ENCODE measurements around the gene DSCAML1.

The DSCAML1 gene

GRCh38 chr11:117752071-117752470 lies 44.9 kb downstream of the DSCAML1 start:
- DNase-seq: no peak

- DNase-seq: no peak
Observed at GRCh38 chr11:117750916-117751662, 45.9 kb downstream of the DSCAML1 start.

- DNase-seq: no peak
Observed at GRCh38 chr11:117750357-117750756, 46.7 kb downstream of the DSCAML1 start.

DNA sequence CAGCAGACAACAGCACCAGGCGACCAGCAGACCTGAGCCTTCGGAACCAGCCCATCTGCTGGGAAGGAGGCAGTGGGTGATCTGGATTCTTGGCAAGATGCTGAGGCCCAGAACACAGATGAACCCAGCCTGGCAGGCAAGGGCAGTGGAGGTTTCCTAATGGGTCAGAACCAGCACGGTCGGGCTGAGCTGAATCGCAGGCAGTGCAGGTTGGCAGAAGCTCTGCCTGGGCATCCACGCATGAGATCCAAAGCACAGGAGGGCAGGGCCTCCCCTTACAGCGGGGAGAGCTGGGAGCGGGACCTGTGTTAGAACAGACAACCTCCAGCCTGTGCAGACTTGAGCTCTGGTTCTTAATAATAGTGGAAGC lies 47.5 kb downstream of the DSCAML1 start:
- DNase-seq: no peak

DNA sequence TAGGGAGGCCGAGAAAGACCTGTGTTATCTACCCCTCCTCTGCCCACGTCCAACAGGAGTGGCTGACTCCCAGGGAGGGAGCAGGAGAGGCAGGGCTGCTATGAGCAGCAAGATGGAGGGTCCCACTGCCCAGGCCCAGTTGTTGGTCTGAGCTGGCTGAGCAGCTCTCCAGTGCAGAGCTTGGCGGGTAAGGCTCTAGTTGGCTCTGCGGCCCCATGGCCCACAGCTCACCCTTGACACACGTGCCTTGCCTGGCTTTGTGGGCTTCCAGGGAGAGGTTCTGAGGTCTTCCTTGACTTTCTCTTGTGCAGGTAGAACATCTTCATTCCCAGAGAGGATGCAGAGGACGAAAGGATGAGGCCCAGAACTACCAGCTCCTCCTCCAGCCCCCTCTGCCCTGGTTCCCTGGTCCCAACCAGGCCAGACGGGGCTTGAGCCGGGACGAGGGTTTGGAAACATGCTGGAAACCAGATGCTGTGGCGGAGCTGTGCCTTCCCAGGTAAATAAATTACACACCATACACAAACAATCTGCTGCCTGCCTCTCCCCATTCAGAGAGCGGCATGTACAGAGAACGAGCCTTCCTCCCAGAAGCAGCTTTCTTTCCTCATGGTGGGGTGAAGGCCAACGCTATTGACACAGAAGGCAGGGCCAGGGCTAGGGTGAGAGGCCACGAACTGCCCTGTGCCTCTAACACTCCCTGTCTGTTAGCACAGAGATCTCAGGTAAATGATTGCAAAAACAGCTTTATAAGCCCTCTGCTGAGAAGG lies 48.1 kb downstream of the DSCAML1 start:
- DNase-seq: no peak

GRCh38 chr11:117747892-117748291 lies 49.1 kb downstream of the DSCAML1 start:
- DNase-seq: no peak

- DNase-seq: no peak
Observed at GRCh38 chr11:117745346-117745745, 51.7 kb downstream of the DSCAML1 start.

DNA sequence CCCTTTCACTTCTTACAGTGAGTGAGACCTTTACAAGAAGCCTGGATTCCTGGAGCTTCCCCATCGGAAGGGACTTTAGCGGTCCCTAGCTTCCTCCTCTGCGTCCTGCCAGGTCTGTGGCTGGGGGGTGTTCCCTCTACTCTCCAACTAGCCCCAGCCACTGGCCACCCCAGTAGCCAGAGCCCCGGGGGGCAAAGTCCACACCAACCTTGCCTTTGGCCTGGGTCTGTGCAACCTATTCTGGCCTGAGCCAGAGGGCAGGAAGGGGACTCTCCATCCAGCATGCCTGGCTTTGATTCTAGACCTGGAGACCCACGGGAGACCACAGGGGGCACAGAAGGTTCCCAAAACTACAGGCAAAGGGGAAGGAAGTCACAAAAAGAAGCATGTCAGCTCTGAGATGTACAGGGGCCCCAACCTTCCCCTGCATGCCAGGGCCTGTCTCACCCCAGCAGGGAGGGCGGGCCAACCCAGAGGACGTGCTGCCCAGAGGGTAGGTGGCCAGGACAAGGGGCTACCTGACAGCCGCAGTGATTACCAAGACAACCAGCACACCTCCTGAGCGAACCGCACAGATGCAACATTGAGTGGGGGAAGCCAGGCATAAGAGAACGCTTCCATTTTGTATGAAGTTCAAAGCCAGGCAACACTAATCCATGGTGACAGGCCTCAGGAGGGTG lies 52.4 kb downstream of the DSCAML1 start:
- DNase-seq: no peak

DNA sequence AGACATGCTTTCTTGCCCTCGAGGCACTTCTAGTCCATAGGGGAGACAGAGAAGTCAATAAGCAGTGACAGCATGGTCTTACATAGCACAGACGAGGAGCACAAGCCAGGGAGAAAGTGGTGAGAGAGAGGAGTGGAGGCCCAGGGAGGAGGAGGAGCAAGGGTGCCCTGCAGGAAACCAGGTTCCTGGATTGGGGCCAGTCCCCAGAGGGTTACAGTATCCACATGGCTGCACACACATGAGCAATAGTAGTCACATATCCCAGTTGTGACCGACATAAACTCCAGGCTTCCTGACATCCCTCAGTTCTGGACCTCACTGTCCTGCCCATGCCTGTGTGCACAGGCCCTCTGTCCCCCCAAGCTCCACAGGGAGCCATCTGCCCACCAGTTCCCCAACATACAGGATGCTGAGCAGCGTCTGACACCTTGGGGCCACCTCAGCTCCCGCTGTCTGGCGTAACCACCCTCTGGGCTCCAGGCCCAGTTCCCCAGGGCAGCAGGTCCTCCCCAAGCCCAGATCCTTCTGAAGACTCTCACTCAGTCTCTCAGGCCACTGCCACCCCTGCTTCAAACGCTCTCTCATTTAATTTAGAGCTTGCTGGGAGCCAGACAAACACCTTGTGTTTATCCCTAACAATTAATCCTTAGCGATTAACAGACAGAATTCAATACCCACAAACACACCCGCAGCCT lies 53.7 kb downstream of the DSCAML1 start:
- DNase-seq: no peak

DNA sequence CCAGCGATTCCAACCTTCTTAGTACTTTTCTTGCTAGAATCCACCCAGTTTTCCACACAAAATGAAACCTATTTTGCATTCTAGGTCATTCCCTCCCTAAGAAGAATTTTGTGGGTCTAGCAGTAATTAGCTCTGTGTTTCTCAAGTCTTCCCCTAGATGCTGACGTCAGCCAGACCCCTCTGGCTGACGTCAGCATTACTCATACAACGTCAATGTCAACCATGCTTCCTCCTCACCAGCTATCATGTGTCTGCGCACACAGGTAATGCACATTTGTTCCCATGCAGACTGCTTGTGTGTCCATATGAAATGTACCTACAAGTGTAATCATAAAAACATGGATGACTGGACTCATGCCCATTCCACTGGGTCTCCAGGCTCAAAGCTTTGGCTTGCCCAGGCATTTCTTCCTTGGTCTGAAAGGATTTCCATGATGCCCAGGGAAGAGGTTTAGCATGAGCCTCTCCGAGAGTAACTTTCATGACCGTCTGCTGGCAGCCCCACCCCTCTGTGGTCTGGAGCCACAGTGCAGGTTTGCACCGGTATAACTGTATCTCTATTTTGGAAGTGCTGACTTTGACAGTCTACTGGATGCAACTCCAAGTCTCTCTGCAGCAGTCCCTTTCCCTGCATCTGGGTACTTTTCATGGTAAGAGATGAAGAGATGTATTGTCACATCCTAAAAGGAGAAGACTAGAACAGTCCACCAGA lies 58.6 kb downstream of the DSCAML1 start:
- DNase-seq: no peak

- no peak for DNase-seq
Observed at GRCh38 chr11:117735350-117735977, 61.6 kb downstream of the DSCAML1 start.

DNA sequence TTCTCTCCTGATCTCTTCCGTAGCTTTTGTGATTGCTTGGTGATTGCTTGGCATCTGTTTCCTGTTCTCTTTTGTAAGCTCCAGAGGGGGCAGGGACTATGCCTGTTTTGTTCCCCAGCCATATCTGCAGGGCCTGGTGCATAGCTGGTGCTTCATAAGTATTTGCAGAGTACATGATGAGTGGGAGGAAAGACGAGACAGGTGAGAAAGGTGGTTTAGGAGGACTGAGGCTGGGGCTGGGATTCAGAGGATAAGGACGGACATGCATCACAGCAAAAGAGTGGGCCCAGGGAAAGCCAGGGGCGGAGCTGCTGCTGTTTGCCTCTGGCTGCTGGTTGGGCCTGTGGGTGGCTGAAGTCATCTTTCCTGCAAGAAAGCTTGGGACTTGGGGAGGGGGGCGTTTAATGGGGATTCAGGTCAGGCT lies 62.4 kb downstream of the DSCAML1 start:
- no peak for DNase-seq

GRCh38 chr11:117733316-117733715 lies 63.7 kb downstream of the DSCAML1 start:
- no peak for DNase-seq

GRCh38 chr11:117731722-117732290 lies 65.2 kb downstream of the DSCAML1 start:
- DNase-seq: no peak

DNA sequence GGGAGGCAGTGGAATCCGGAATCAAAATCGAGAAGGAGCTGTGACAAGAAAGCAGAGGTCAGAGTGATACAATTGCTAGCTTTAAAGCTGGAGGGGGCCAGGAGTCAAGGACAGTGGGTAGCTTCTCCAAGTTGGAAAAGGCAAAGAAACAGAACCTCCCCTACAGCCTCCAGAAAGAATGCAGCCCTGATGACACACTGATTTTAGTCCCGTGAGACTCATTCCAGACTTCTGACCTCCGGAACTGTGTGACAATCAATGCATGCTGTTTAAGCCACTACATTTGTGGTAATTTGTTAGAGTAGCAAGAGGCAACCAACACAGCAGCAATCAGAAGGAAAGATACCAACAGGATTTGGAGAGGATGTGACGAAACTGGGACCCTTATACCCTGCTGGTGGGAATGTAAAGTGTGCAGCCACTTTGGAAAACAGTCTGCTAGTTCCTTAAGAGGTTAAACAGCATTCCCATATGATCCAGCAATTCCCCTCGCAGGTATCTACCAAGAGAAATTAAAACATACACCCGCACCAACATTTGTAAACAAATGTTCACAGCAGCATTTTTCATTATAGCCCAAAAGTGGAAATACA lies 66.7 kb downstream of the DSCAML1 start:
- DNase-seq: peak; percentile 12

DNA sequence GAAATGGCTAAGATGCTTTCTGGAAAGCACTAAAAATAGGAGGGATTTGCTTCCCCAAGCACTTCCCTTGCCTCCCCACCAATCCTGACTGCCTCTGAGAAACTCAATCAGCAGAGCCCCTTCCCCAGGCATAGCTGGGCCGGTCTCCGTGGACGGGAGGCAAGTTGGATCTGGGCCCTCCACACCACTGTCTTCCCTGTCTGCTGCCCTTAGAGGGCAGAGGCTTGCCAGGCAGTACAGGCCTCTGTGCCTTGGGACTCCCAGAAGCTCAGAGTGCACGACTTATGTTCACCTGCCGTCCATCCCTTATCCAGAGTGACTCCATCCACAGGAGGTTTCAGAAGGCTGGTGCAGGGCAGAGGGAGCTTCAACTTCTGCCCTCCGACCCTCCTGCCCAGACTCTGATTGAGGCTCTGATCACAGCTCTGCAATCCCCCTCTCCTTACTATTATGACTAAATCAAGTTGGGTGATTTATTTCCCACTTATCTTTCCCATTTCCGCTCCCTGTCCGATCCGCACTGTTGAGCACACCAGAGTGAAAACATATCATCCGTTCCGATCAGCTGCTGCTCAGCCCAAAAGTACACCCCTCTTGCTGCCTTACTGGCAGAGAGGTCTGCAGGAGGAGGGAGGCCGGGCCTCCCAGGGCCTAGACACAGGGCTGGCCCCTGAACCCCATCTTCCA lies 71.8 kb downstream of the DSCAML1 start:
- DNase-seq: no peak

GRCh38 chr11:117724621-117725020 lies 72.4 kb downstream of the DSCAML1 start:
- no peak for DNase-seq

DNA sequence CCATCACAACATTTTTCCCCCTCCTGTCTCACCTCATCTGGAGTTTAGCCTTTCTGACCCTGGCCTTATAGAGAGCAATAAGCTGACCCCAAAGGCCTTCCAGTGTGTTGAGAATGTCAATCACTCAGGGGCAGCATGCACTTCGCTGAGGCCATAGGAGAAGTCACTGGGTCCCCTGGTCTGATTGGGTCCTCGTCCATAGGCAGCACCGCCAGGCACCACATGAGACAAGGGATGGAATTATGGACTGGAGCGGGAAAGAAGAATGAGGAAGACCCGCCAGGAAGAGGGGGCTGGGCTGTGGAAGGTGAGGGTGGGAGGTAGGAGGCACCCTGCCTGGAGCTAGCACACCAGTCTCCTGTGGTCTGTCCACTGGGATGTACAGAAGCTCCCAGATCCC lies 72.9 kb downstream of the DSCAML1 start:
- no peak for DNase-seq

DNA sequence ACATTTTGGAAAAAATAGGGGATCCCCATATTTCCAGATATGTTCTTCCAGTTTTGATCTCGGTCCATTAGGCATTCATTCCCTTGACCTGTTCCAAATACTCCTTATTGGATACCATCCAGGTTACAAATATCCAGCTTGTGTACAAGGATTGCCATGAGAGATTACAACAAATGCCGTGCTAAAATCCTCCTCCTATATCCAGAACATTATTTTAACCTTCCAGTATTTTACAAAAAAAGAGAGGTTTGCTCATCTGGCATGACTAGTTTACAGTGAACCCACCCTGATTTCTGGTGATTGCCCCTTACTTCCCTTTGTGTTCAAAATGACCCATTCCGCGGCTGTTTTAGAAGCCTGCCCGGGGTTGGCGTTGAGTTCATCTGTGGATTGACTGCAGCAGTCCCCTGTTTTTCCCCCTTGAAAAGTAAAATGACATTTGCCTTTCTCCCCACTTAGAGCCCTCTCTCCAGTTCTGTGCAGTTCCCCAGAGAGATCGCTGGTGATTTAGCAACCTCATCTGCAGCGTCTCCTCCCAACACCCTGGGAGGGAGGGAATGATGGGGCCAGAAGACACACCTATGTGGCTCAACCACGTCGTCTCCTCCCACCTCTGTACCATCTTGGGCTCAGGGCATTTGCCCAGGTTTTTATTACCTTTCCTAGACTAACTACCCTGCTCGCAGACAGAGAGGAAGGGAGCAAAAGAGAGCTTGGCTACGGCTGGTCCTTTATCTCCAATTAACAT lies 73.6 kb downstream of the DSCAML1 start:
- no peak for DNase-seq

GRCh38 chr11:117722082-117722481 lies 74.9 kb downstream of the DSCAML1 start:
- DNase-seq: no peak

Data from fibroblast of skin of right biceps (primary cell).